ENCODE results near the gene HTT.

- no peak for TF ChIP-seq USF2 (IDR thresholded peaks at IDR 0.05; ENCODE audit: low read depth, low read length)
- no peak for TF ChIP-seq USF2 (CRISPR knock-in tag; IDR thresholded peaks at IDR 0.05; ENCODE audit: borderline replicate concordance)
- TF ChIP-seq SUZ12 (IDR thresholded peaks at IDR 0.05; ENCODE audit: low read depth, low read length): no peak
Measured at GRCh38 chr4:3114377-3114776, 39.9 kb downstream of the HTT start.

All from HepG2 (cell line).